HG03460 (cell line): ENCODE data around the gene SLC44A4.

Experiments used
- ATAC-seq: cut with Tn5 transposase; IDR thresholded peaks from one replicate; pipeline ENCODE4 v1.9.1; 2021; ENCODE audit not compliant: unreplicated experiment

SLC44A4 gene

DNA sequence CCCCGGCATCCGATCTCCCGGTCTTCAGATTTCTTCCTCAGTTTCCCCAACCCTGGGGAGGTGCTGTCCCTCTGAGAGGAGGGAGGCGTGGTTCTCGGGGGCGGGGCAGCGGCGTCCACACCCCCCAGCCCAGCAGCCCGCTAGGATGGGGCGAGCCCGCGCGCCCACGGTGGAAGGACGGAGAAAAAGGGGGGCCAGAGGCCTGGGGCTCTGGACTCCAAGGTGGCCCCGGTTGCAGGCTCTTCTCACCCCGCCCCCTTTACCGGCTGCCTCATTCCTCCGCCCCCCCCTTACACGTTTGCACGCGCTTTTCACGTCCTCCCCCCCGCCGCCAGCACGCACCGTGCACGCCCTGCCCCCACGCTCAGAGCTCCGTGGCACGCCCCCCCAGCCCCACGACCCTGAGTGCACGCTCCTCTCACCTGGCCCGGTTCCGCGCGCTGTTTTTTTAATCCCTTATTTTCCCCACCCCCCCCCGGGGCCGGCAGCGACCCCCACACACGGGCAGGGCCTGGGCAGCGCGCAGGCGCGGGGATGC lies 22.7 kb upstream of the SLC44A4 start:
- no peak for ATAC-seq

DNA sequence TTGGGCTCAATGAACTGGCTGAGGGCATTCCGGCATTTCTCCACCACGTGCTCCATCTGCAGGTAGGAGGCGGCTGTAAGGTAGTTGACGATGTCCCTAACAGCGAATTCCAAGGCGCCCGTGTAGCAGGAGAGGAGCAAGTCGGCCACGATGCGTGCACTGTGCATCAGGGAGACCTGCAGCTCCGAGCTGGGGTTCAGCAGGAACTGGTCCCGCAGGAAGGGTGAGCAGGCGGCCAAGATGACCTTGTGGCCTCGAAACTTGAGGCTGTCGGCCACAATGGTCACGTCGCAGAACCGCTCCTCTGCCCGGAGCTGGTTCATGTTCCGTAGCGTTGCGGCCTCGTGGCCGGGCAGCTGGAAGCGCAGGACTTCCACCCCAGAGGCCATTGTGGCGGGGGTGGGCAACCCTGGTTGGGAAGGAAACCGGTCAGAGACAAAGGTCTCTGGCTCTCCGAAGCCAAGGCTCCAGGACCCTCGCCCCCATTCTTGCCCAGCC lies 22.2 kb upstream of the SLC44A4 start:
- ATAC-seq = no peak

DNA sequence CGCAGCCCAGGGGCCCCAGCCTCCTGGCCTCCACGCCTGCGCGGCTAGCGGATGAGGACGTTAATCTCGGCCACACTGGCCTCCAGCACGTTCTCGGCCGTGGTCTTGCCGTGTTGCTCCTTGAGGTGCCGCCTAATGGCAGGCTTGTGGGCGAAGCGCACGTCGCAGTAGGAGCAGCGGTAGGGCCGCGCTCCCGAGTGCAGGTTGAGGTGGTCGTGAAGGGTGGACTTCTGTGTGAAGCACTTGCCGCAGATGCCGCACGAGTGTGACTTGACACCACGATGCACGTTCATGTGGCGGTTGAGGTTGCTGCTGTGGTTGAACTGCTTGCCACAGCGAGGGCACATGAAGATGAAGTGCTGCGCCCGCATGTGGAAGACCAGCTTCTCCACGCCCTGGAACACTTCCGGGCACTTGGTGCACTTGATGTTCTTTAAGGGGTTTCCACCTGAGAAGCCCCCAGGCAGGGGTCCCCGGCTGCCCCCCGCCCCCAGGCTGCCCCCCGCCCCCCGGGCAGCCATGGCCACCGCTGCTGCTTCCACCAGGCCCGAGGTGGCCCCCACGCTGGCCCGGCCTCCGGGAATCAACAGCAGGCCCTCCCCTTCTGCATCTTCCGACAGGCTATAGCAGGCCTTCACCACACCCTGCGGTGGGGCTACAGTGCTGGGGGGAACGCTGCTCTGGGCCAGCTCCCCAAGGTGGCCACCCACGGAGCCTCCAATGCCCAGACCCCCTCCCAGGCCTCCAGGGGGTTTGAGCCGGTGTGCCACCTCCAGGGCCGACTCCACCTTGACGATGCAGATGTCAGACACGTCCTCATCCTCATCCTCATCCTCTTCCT lies 21.3 kb upstream of the SLC44A4 start:
- no peak for ATAC-seq

DNA sequence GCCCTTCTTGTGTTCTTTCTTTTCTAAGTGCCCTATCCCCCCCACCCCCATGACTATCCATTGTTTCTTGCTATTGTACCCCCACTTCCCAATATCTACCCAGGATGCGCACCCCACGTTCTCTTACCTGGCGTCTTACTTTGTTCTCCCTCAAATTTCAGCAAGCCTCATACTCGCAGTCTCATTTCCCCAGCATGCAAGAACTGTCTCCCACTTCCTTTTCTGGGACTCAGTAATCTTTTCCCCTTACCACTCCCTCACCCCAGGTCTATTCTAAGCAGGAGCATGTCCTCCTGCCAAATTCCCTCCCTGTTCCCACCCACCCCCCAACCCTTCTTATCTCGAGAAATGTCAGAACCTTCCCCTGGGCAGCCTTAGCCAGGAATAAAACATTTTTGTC lies 20.4 kb upstream of the SLC44A4 start:
- no peak for ATAC-seq

DNA sequence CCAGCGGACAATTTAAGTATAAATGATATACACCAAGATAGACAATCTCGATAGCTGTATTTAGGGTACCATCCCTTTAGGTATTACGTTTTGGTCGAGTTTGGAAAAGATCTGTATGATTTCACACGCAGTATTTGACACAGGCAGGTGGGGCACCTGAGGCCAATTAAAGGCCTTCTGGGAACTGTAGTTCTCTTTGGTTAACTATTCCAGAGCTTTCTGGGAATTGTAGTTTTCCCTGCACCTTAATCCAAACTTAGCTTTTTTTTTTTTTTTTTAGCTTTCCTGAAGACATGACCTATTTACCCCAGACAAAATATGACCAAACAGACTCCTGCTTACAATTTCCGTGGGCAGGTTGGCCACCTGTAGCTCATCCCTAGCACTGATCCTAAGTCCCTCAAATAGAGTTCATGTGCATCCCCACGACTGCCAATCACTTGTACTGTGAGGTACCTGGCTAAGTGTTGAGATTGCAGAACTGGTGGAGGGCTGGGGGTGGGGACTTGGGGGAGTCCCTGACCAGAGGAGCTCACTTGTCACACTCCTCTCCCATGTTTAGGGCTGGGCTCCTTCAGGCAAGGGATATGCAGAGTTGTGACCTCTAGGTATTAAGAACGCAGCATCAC lies 19.7 kb upstream of the SLC44A4 start:
- ATAC-seq = no peak

DNA sequence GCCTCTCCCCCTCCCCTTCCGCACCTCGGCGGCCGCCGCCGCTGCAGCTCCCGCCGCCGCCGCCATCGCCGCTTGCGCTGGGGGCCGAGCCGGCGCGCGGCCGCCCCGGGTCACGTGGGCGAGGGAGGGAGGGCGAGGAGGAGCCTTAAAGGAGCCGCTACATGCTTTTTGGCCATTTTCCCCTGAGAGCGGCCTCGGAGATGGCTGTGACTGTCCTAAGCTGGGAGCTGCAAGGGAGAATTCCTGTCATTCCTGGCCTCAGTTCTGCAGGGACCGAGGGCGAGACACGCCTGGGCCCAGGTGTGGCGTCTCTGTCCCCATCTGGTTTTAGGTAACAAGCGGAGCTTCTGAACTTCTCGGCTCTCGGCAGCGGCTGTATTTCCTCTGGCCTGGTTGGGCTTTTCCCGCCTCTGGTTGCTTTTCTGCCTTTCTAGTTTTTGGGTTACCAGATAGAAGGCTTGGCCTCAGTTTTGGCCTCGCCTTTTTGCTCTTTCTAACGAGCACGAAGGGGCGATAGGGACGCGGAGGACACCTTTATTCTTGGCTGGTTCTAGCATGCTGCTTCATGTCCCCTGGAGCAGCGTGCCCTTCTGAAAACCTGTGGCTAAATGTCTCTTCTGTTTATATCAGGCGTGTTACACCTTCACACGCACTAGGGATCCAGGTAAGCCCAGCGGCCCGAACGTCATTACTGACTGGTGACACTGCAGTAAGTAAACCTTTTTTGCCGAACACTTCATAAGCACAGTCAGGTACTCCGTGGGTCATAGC lies 19.0 kb upstream of the SLC44A4 start, which contains the start of gene EHMT2:
EHMT2 (minus strand) TSS at position 87 of the 771 bp plus-strand sequence; CDS start at position 66, 21 bp downstream.
- ATAC-seq = peak; percentile 44

DNA sequence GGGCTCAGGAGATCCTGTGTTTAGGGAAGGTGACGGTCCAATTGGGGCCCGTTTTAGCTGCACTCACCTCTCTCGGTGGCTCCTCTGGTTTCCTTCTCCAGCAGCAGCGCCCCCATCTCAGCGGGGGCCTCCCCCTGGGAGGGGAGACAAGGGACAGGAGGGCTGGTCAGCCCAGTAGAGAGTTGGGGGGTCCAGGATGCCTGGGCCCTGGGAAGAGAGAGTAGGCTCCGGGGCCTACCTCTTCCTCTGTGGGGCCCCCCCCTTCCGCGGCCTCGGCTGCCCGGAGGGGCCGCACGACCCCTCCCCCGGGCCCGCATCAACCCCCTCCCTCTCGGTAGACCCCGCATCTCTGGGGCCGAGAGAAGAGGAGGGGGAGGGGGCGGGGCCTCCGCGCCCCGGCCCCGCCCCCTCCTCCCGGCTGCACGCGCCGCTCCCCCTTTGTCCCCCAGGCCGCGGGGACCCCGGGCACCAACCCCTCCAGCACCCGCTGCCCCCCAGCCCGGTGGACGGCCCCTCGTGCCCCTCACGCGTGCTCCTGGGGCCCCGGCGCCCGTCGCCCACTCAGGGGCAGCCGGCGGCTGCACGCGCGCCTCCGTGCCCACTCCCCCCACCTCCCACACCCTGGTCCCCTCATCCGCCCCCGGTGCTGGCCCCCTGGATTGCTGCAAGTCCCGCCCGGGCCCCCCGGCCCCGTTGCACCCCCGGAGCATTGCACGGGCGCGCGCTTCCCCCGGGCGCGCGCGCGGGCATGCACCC lies 18.2 kb upstream of the SLC44A4 start:
- ATAC-seq = no peak

DNA sequence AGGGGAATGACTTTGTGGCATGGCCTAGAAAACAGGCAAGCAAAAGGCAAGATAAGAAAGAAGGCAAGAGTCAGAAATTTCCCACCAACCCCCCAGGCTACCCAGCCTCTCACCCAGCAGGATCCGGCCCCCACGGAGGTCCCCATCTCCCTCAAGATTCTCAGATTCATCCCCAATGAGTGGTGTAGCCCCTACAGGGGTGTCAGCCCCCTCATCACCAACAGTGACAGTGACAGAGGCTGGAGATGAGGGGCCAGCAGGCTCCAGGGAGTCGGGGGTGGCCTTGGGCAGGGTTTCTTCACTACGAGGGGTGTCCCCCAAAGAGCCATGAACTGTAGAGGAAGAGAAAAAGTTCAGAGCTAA lies 17.7 kb upstream of the SLC44A4 start:
- ATAC-seq = no peak

DNA sequence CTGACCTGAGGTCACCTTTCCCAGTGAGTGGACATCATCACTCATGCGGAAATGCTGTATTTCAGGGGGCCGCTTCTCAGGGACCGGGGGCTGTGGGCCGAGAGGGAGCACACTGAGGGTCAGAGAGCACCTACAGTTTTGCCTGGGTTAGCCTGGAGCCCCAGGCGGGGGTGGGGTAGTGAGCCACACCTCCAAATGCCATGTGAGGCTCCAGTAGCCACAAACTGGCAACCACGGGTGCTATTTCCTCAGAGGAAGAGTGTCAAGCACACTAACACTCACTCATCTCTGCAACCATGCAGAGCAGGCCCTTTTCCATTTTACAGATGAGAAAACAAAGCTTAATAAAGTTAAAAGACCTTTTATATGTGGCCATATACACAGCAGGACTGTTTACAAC lies 14.0 kb upstream of the SLC44A4 start:
- ATAC-seq = no peak

DNA sequence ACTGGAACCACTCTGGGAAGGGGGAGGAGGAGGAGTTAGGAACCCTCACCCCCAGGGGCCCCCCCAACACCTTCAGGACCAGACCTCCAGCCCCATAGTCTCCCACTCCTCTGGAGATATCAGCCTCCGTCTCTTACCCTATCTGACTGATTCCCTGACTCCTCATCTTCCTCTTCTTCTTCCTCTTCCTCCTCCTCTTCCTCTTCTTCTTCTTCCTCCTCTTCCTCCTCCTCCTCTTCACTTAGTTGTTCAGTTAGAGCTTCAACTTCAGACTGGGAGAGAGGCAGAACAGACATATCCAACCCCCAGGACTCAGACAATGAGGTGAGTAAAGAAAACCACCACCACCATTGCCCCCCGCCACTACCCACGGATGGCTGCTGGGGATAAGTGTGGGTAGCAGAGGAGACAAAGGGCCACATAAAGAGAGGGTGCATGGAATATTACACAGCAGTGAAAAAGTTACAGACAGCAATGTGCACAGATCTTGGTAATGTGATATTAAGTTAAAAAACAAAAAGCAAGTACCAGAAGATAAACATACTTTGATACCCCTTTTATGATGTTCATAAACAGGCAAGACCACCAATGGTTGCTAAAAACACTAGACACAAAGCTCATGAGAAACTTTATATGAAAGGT lies 10.7 kb upstream of the SLC44A4 start:
- no peak for ATAC-seq

DNA sequence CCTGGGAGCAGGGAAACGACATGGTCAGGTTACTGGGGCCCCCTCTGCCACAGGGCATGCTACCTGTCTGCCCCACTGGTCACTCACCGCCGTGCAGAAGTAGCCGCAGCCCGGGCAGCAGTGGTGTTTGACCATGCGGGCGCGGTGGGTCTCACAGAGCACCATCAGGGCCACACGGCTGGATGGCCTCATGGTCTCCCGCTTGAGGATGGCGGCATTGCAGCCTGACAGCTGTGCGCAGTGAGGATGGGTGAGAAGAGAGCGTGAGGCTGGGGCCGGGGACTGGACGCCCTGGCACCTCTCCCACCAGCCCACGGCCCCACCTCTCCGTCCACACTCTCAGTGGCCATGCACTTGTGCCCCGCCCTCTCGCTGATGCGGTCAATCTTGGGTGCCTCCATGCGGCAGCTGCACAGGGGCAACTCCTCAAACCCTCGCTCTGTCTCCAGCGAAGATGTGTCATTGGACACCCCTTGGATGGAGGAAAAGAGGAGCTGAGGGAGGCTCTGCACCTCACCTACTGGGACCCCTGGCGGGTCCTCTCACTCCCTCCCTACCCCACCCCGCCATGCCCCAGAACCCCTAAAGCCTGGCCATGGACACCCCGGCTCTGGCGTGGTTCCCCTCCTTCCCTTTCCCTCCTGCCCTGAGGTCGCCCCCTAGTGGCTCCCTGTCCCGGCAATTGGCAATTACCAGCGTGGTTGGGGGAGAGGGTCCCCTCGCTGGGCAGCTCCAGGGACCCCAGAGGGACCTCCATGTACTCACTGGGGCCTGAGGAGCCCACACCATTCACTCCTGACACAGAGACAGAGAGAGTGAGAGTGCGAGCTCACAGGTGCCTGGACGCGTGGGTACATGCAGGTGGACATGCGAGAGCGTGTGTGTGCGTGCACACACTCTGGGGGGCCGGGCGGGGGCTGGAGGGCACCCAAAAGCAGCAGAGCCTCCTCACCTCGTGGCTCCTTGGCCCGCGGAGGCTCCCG lies 9.8 kb upstream of the SLC44A4 start:
- ATAC-seq = no peak

DNA sequence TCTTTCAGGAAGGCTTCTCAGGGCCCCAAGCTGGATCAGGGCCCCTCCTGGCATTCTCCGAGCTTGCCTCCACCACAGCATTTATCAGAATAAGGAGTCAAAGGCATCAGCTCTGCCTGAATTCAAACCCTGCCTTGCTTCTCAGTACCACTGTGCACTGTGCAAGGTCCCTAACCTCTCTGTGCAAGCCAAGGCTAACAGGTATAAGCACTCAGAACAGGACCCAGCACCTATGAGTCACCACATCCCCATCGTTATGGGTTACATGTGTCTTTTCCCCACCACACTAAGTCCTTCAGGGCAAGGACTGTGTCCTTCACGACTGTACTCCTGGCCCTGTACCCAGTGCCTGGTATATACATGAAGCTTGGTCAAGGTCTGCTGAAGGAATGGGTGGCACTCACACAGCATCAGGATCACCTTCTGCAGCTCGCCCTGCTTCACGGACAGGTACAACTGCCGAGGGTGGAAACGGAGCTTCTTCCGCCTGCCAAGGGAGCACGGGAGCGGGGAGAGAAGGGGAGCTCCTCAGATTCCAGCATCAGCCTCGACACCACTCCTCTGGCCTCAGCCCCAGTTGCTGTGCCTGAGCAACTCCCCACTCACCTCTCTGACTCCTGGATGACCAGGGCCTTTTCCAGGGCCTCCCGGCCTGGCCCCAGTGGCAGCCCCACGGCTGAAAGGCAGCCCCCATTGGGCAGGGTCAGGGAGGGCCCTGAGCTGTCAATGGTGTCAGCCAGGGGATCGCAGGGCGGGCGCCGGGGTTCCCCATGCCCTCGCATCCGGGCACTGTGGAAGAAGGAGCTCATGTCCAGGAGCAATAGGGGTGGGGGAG lies 8.6 kb upstream of the SLC44A4 start:
- no peak for ATAC-seq

DNA sequence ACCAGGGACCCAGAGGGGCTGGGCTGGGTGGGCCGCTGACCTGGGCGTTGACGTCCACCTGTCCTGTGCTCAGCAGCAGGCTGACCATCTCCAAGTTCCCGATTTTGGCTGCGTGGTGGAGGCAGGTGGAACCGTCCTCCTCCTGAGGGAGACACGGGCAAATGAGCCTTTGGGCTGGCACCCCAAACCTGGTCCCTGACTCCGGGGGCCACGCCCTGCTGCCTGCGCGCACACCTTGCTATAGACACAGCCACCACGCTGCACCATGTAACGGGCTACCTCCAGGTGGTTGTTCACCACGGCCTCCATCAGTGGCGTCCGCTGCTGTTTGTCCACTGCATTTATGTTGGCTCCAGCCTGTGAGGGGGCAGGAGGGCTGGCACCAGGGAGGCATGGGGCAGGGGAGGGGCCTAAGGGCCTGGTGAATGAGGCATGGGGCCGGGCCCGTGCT lies 7.8 kb upstream of the SLC44A4 start:
- no peak for ATAC-seq

DNA sequence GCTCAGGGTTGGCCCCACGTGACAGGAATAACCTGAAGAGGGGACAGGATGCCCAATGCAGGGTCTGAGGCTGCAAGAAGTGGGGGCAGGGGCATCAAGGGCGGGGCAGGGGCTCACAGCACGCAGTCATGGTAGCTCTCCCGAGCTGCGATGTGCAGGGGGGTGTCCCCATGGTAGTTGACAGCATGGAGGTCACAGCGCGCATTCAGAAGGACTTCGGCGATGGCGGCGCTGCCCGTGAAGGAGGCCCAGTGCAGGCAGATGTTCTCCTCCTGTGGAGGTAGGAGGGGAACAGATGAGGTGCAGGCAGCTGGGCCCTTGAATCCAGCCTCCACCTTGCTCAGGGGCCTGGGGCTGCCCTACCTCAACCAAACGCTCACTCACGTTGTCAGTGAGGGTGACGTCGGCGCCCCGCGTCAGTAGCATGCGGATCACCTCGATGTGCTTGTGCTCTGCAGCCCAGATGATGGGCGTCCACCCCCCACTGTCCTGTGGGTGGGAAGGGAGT lies 5.8 kb upstream of the SLC44A4 start:
- ATAC-seq = no peak

DNA sequence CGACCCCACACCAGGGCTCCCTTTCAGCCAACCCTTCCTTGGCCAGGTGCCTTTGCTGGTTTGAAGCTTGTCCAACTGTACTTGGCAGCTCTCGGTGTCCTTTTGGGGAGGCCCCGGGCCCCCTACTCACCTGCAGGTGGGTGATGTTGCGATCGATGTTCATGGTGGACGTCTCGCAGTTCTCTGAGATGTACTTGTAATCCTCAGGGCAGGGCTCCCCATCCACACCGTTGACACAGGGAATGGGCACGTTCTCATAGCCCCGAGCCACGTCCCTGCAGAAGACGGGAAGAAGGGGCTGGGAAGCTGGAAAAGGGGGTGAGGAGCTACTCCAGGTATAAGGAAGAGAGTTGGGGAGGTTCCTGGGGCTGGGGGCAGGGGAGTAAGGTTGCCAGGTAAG lies 4.9 kb upstream of the SLC44A4 start:
- ATAC-seq = no peak

DNA sequence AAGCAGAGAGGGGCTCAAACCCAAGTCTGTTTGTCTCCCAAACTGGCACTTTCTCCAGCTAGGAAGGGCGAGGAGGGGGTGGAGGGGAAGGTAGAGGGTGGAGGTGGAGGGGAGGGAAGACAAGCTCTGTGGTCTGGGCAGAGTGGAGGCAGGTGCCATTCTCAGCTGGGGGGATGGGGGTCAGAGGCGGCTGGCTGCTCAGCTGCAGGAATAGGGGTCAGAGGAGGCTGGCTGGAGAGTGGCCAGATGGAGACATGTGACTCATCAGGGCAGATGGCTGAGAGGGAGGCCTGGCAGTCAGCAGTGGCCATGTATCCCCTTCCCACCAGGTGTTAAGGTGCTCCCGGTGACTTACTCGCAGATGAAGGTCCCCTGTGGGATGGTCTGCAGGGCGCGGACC lies 3.5 kb upstream of the SLC44A4 start:
- ATAC-seq = no peak

DNA sequence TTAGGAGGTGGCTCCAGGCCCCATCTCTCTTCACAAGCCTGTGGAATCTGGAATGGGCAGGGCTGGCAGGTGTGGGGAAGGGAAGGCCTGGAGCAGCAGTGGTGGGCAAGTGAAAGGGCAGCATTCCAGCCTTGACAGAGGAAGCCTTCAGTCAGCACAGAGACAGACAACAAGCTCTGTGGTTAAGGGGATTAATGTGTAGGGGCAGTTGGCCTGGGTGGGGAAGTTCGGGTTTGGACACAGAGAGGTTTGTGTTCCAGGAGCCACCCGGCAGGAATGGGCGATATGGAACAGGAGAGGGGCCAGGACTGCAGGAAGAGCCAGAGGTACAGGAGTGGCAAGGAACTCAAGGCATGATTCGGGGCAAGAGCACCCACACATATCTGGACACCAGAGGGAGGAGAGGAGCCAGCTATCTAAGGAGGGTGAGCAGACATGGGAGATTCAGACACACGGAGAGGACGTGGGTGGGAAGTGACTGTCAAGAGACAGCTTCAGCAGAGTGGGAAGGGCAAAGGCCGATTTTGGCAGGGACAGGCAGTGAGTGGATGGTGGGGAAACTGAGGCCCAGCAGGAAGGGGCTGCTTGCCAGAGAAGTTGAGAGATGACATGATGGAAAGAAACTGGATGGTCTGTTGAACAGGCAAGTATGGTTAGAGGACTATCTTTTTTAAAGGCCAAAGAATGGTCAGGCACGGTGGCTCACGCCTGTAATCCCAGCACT lies 2.5 kb upstream of the SLC44A4 start:
- ATAC-seq = no peak
